ENCODE measurements around the gene SMIM45.
A peak's percentile ranks its signal among the peaks of the same experiment; 100 is the strongest.

The SMIM45 gene

DNA sequence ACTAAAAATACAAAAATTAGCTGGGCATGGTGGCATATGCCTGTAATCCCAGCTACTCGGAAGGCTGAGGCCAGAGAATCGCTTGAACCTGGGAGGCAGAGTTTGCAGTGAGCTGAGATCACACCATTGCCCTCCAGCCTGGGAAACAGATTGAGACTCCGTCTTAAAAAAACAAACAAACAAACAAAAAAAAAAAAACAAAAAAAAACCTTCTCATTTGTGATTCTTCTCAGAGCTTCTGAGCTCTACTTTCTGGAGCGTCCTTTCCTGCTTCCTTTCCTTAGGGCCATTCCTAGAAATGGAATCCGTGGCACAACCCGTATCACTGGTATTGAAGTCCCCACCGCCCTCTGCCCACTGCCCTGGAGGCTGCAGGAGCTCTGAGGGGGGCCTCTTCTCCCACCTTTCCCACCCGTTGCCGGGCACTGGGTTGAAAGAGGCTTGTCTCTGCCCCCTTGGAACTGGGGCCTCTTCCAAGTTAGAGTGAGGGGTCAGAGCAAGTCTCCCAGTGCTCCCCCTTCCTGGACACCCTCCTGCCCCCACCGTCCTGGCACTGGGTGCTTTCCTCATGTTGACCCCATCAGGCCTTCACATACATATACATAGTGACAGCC is 35.1 kb upstream of the SMIM45 start:
- WGBS: 74% methylated on average over 10 of the region's 10 CpGs
- TF ChIP-seq, protein P1, sequence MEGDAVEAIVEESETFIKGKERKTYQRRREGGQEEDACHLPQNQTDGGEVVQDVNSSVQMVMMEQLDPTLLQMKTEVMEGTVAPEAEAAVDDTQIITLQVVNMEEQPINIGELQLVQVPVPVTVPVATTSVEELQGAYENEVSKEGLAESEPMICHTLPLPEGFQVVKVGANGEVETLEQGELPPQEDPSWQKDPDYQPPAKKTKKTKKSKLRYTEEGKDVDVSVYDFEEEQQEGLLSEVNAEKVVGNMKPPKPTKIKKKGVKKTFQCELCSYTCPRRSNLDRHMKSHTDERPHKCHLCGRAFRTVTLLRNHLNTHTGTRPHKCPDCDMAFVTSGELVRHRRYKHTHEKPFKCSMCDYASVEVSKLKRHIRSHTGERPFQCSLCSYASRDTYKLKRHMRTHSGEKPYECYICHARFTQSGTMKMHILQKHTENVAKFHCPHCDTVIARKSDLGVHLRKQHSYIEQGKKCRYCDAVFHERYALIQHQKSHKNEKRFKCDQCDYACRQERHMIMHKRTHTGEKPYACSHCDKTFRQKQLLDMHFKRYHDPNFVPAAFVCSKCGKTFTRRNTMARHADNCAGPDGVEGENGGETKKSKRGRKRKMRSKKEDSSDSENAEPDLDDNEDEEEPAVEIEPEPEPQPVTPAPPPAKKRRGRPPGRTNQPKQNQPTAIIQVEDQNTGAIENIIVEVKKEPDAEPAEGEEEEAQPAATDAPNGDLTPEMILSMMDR (IDR thresholded peaks at IDR 0.05): no peak
- no peak for TF ChIP-seq POLR2AphosphoS5 (IDR thresholded peaks at IDR 0.05)
- TF ChIP-seq POLR2A (IDR thresholded peaks at IDR 0.05): no peak
- Histone ChIP-seq H3K27ac (no peak overlapping the region), H3K4me3 (no peak overlapping the region), H3K9me3 (no peaks in the 10 kb centered on the region), H3K4me1 (replicated peaks) (no peaks in the 10 kb centered on the region), H3K36me3 (no peaks in the 10 kb centered on the region), H3K27me3 (replicated peaks; ENCODE audit: insufficient read depth) (peaks cover 14% of the 10 kb centered on the region)
- intact Hi-C loops (cut with DNase I): no loop called here
- DNase-seq (ENCODE audit: low spot score): no peak

DNA sequence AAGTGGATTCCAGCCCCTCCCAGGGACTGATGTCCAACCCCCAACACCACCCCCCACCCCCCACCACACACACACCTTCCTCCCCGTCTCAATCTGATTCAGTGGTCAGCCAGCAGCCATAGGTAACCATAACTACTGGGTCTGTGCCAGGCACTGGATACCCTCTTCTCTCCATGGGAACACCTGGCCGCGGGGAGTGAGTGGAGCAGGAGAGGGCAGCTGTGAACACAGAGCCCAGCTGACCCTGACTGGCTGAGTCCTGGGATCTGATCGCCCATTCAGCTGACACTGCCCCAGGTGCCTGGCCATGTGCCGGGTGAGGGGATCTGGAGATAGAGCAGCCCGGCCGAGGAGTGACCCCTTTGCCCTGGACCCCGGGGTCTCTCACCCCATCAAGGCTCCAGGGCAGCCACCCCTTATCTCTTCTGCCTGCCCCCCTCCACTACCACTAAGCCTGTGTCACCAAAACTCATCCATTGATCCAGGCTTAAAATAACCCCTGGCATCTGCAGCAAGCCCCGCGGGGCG is 34.5 kb upstream of the SMIM45 start:
- DNase-seq (ENCODE audit: low spot score): no peak
- Histone ChIP-seq H3K9me3 (no peaks in the 10 kb centered on the region), H3K4me3 (no peak overlapping the region), H3K27me3 (replicated peaks; ENCODE audit: insufficient read depth) (peaks cover 9% of the 10 kb centered on the region), H3K36me3 (no peaks in the 10 kb centered on the region), H3K4me1 (replicated peaks) (no peaks in the 10 kb centered on the region), H3K27ac (no peak overlapping the region)
- 76% methylated on average over 11 of the region's 11 CpGs for WGBS
- TF ChIP-seq POLR2AphosphoS5 (IDR thresholded peaks at IDR 0.05): no peak
- no peak for TF ChIP-seq POLR2A (IDR thresholded peaks at IDR 0.05)
- TF ChIP-seq, protein P1 (IDR thresholded peaks at IDR 0.05): no peak
- intact Hi-C loops (cut with DNase I): no loop called here

DNA sequence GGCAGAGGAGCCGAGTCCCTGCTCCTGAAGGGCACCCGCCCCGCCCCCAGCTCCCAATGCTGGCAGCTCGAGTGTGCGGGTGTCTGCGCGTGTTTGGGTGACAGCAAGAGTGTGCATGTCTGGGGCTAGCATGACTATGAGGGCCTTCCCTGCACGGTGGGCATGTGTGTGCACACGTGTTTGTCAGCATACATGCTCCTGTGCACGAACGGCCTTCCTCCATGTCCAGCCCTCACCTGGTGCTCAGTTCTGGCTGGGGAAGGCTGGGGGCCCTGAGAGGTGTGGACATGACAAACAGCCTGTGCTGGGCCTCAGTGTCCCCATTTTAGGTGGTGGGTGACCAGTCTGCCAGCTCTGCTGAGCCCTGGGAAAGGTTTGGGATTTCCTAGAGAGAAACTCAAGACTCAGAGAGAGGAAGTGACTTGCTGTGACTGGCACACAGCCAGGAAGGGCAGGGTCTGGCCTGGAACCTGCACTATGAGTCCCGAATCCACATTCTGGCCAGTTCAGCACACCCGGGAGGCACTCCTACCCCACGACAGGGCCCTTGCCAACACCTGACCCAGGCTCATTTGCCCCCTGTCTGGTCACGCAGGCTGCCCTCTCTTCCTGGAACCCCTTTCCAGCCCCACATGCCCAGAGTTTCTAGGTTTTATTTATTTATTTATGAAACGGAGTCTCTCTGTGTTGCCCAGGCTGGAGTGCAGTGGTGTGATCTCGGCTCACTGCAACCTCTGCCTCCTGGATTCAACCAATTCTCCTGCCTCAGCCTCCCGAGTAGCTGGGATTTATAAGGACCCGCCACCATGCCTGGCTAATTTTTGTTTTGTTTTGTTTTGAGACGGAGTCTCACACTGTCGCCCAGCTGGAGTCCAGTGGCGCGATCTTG is 33.8 kb upstream of the SMIM45 start:
- 69% methylated on average over 23 of the region's 23 CpGs for WGBS
- Histone ChIP-seq H3K27me3 (replicated peaks; ENCODE audit: insufficient read depth) (peaks cover 9% of the 10 kb centered on the region), H3K9me3 (no peaks in the 10 kb centered on the region), H3K4me1 (replicated peaks) (no peaks in the 10 kb centered on the region), H3K27ac (no peak overlapping the region), H3K4me3 (no peak overlapping the region), H3K36me3 (no peaks in the 10 kb centered on the region)
- DNase-seq (ENCODE audit: low spot score): no peak
- intact Hi-C loops (cut with DNase I): no loop called here
- no peak for TF ChIP-seq POLR2A (IDR thresholded peaks at IDR 0.05)
- TF ChIP-seq POLR2AphosphoS5 (IDR thresholded peaks at IDR 0.05): no peak
- TF ChIP-seq, protein P1 (IDR thresholded peaks at IDR 0.05): no peak

DNA sequence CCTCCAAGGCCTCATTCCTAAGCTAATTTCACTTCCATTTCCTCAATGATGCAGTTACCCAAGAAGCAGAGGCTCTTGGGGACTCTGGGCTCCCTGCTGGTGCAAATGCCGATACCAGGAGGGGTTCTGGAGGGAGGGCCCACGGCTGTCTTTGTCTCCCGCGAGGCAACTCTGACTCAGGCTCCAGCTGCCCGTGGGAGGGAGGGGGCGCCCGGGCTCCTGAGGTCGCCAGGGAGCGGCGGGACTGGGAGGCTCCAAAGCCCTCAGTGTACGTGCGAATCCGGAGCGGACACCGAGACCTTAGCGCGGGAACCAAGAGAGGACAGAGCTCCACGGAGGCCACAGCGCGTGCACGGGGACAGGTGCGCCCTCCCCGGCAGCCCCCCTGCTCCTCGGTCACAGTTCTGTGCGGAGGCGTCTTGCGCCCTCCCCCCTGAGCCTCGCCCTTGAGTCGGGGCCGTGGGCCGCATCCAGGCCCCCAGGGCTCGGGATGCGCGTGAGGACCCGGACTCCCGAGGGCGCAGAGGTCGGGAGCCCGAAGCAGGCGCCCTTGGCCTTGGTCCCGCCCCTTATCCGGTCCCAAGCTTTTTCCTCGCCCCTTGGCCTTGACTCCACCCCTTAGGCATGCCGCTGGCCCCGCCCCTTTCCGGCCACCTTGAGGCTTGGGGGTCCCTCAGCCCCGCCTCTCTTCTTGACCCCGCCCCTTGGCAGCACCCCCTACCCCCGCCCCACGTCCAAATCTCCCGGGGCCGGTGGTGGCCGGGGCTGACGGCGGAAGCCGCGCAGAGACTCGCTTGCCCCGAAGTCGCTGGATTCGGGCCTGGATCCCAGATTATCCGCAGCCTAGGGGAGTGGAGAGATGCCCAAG is 32.4 kb upstream of the SMIM45 start:
- peak; percentile 39 for DNase-seq (ENCODE audit: low spot score)
- H3K36me3 ChIP-seq: no peaks in the 10 kb centered on the region
- no peak for TF ChIP-seq POLR2A (IDR thresholded peaks at IDR 0.05)
- TF ChIP-seq POLR2AphosphoS5 (IDR thresholded peaks at IDR 0.05): no peak
- TF ChIP-seq, protein P1 (IDR thresholded peaks at IDR 0.05): no peak
- H3K9me3 ChIP-seq: no peaks in the 10 kb centered on the region
- intact Hi-C loops (cut with DNase I): no loop called here
- no peaks in the 10 kb centered on the region for H3K27me3 ChIP-seq (replicated peaks; ENCODE audit: insufficient read depth)
- H3K27ac ChIP-seq: no peak overlapping the region
- 2% methylated on average over 53 of the region's 62 CpGs for WGBS
- no peaks in the 10 kb centered on the region for H3K4me1 ChIP-seq (replicated peaks)
- H3K4me3 ChIP-seq: peak overlapping the region; percentile 37 to 39

All from prostate gland (tissue), 2 donors.